Muscle layer of duodenum (tissue), 2 donors: ENCODE data around the gene CD58.

Experiments
- H3K27ac ChIP-seq: one replicate; pipeline ENCODE4 v1.7.0; 2013; ENCODE audit warnings: mild to moderate bottlenecking, low read length
- H3K27me3 ChIP-seq: one replicate; pipeline ENCODE4 v1.7.0; 2013; ENCODE audit warnings: low read depth, mild to moderate bottlenecking, control low read depth, low read length
- H3K36me3 ChIP-seq, 2 donors: one replicate each; pipeline ENCODE4 v1.7.0; 2013; ENCODE audit warnings: low read length in 2 of 2, control low read depth in 1 of 2, mild to moderate bottlenecking in 1 of 2; ENCODE audit not compliant: insufficient read depth in 2 of 2, control insufficient read depth in 1 of 2
- H3K4me1 ChIP-seq, 2 donors: one replicate each; pipeline ENCODE4 v1.7.0; 2013; ENCODE audit warnings: low read length in 2 of 2, mild to moderate bottlenecking in 2 of 2, control low read depth in 1 of 2, moderate library complexity in 1 of 2; ENCODE audit not compliant: insufficient read depth in 2 of 2, control insufficient read depth in 1 of 2
- H3K4me3 ChIP-seq, 2 donors: one replicate each; pipeline ENCODE4 v1.7.0; 2013; ENCODE audit warnings: low read length in 2 of 2, low read depth in 1 of 2, mild to moderate bottlenecking in 1 of 2
- H3K9me3 ChIP-seq, 2 donors: one replicate each; pipeline ENCODE4 v1.7.0; 2013; ENCODE audit warnings: low read length in 2 of 2, control low read depth in 1 of 2, mild to moderate bottlenecking in 1 of 2; ENCODE audit not compliant: control insufficient read depth in 1 of 2
- donor health status: healthy.

CD58 gene

GRCh38 chr1:116577759-116578314 lies 7.0 kb upstream of the CD58 start:
- Histone ChIP-seq H3K4me1 (no peaks in the 10 kb centered on the region), H3K27me3 (no peaks in the 10 kb centered on the region), H3K36me3 (no peaks in the 10 kb centered on the region), H3K9me3 (no peaks in the 10 kb centered on the region), H3K27ac (no peak overlapping the region), H3K4me3 (no peak overlapping the region)

GRCh38 chr1:116574581-116575291 lies 3.9 kb upstream of the CD58 start:
- H3K36me3 ChIP-seq = no peaks in the 10 kb centered on the region
- no peaks in the 10 kb centered on the region for H3K9me3 ChIP-seq
- no peaks in the 10 kb centered on the region for H3K27me3 ChIP-seq
- no peak overlapping the region for H3K4me3 ChIP-seq
- no peak overlapping the region for H3K27ac ChIP-seq
- peaks cover 5 to 7% of the 10 kb centered on the region in 2 donors for H3K4me1 ChIP-seq

DNA sequence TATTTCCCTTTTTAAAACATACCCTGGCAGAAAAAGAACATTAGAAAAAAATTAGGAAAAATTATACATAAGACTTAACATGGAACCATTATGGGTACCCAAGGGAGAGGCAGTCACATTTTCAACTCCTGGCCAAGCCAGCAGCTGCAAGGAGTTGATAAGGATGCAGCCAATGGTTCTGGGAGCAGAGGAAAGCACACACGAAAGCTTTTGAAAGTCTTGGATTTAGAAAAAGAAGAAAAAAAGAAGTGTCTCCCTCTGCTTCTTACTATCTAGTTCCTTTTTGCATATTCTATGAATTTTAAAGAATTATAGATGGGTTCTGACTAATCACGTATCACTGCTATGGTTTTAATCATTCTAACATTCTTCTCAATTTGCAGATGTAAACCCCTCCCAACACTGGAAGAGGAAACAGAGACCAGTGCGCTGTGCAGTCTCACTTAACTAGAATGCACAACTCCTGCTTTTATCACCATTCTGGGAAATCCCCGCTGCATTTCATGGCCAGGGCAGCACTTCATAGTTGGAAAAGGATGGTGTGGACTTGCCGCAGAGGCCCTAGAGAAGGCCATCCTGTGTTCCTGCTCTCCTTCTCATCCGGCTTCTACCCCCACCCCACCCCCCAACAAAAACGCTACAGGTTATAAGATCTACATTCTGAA lies 2.7 kb upstream of the CD58 start:
- no peaks in the 10 kb centered on the region for H3K36me3 ChIP-seq
- H3K27ac ChIP-seq = no peak overlapping the region
- H3K9me3 ChIP-seq = no peaks in the 10 kb centered on the region
- H3K4me1 ChIP-seq = peaks cover 5 to 7% of the 10 kb centered on the region in 2 donors
- no peaks in the 10 kb centered on the region for H3K27me3 ChIP-seq
- H3K4me3 ChIP-seq = no peak overlapping the region

- H3K27me3 ChIP-seq = no peaks in the 10 kb centered on the region
- H3K9me3 ChIP-seq = no peaks in the 10 kb centered on the region
- H3K27ac ChIP-seq = no peak overlapping the region
- no peaks in the 10 kb centered on the region for H3K36me3 ChIP-seq
- H3K4me3 ChIP-seq = no peak overlapping the region
- peaks cover 5 to 7% of the 10 kb centered on the region in 2 donors for H3K4me1 ChIP-seq
Observed at GRCh38 chr1:116572771-116573430, 2.1 kb upstream of the CD58 start.

DNA sequence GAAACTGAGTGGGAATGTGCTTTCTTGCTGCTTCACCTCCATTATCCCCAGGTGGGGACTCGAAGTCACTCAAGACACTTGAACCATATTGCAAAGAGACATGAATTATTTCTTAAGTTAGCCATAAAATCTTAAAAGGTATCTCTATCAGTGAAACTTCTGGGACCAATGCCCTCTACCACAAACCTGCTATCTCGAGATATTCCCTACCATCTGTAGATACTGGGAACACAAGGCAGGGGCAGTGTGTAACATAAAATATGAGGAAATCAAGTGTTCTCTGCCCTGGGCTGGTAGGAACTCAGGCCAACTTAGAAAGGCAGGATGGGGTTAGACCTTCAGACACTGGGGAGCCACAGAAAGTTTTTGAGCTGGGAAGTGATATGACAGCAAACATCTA lies 1.3 kb upstream of the CD58 start:
- H3K27ac ChIP-seq = no peak overlapping the region
- no peak overlapping the region for H3K4me3 ChIP-seq

GRCh38 chr1:116571215-116571919 lies 541 bp upstream of the CD58 start:
- H3K36me3 ChIP-seq = no peaks in the 10 kb centered on the region

More for the DNA sequence above, 1.3 kb upstream of the CD58 start:
- Histone ChIP-seq H3K4me1 (peaks cover 5 to 7% of the 10 kb centered on the region in 2 donors), H3K36me3 (no peaks in the 10 kb centered on the region), H3K27me3 (no peaks in the 10 kb centered on the region), H3K9me3 (no peaks in the 10 kb centered on the region)

DNA sequence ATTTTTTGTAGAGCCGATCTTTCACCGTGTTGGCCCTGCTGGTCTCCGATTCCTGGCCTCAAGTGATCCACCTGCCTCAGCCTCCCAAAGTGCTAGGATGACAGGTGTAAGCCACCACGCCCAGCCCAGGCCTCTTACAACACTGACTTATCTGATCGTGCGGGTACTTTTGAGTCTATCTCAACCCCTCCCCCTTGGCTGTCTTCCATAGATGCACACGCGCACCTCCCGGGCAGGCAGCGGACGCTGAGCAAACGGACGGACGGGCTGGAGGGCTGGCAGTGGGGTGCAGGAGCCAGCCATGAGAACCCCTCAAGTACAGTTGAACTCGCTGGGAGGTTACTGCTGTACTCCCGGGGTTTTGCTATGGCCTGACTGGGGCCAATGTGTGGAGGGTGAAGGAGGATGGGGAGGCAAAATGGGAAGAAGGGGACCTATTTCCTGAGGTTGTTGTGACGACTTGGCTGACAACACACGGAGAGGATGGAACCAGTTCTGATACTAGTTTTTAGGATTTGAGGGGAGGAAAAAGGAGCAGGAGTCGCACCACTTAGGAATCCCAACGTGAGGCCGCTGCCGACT lies 959 bp downstream of the CD58 start:
- H3K36me3 ChIP-seq = no peaks in the 10 kb centered on the region
- peaks cover 5 to 7% of the 10 kb centered on the region in 2 donors for H3K4me1 ChIP-seq
- peak overlapping the region; percentile 74 to 82 for H3K4me3 ChIP-seq
- H3K27me3 ChIP-seq = no peaks in the 10 kb centered on the region
- H3K9me3 ChIP-seq = no peaks in the 10 kb centered on the region
- H3K27ac ChIP-seq = peak overlapping the region; percentile 89

More at GRCh38 chr1:116571215-116571919, 541 bp upstream of the CD58 start:
- Histone ChIP-seq H3K9me3 (no peaks in the 10 kb centered on the region), H3K27ac (peak overlapping the region; percentile 89), H3K4me3 (peak overlapping the region; percentile 74 to 82), H3K27me3 (no peaks in the 10 kb centered on the region), H3K4me1 (peaks cover 5 to 7% of the 10 kb centered on the region in 2 donors)

GRCh38 chr1:116569381-116569670 lies 1.5 kb downstream of the CD58 start:
- Histone ChIP-seq H3K9me3 (no peaks in the 10 kb centered on the region), H3K27me3 (no peaks in the 10 kb centered on the region), H3K27ac (no peak overlapping the region), H3K4me3 (peak overlapping the region; percentile 74 to 82), H3K36me3 (no peaks in the 10 kb centered on the region), H3K4me1 (peaks cover 5 to 7% of the 10 kb centered on the region in 2 donors)

- Histone ChIP-seq H3K36me3 (no peaks in the 10 kb centered on the region), H3K4me1 (peaks cover 5 to 7% of the 10 kb centered on the region in 2 donors), H3K27ac (no peak overlapping the region), H3K27me3 (no peaks in the 10 kb centered on the region), H3K9me3 (no peaks in the 10 kb centered on the region), H3K4me3 (peak overlapping the region; percentile 74 to 82)
Observed at GRCh38 chr1:116568662-116569380, 2.0 kb downstream of the CD58 start.

GRCh38 chr1:116567790-116568661 lies 2.8 kb downstream of the CD58 start:
- Histone ChIP-seq H3K27ac (no peak overlapping the region), H3K4me1 (peaks cover 5 to 7% of the 10 kb centered on the region in 2 donors), H3K9me3 (no peaks in the 10 kb centered on the region), H3K27me3 (no peaks in the 10 kb centered on the region), H3K4me3 (no peak overlapping the region), H3K36me3 (no peaks in the 10 kb centered on the region)
